B cell (primary cell): ENCODE data around the gene AGAP1. TPM values are rescaled to one million over a fixed set of nuclear protein-coding genes. Genes with fewer than 3 reads are reported as not detected.

Source experiments
- ATAC-seq: fragments of 200-7000 bp; cut with Tn5 transposase; one replicate; pipeline ENCODE4 v1.10.0; 2021; ENCODE audit warnings: low read depth, mild to moderate bottlenecking, moderate number of reproducible peaks, moderate library complexity
- CTCF ChIA-PET: fragments of 350-600 bp; sonication (Branson Sonifier 250); formaldehyde crosslinking; loops from one replicate; lab custom pipeline; 2021; ENCODE audit warnings: antibody characterized with exemption, inconsistent platforms; lab: Charles Lee
- POLR2A ChIA-PET: fragments of 350-600 bp; sonication (Branson Sonifier 250); formaldehyde crosslinking; loops from one replicate; lab custom pipeline; 2021; ENCODE audit warnings: antibody characterized with exemption; lab: Charles Lee
- DNase-seq: peaks from one replicate; pipeline ENCODE4 v3.0.0; 2013
- H2AFZ ChIP-seq: 2 replicates; pipeline ENCODE4 v1.6.1; 2012; ENCODE audit warnings: mild to moderate bottlenecking, low read depth, low read length; ENCODE audit not compliant: insufficient read depth, poor library complexity, severe bottlenecking
- H3K27ac ChIP-seq, 2 donors: 1 replicate in 1 of 2; 2 replicates in 1 of 2; pipeline ENCODE4 v1.5.1; 2012 to 2013; ENCODE audit warnings: low read length in 2 of 2, mild to moderate bottlenecking in 2 of 2, moderate library complexity in 1 of 2
- H3K27me3 ChIP-seq, 4 experiments: fragments of 200-600 bp in 1 of 4; sonication (generic) in 1 of 4; replicated peaks in 1 of 4; 1 replicate in 2 of 4; 2 replicates in 2 of 4; pipeline versions ENCODE4 v1.6.1 to v1.7.0; 2013 to 2016; ENCODE audit warnings: low read length in 3 of 4, mild to moderate bottlenecking in 2 of 4, mixed read lengths in 1 of 4, moderate library complexity in 1 of 4; ENCODE audit not compliant: insufficient read depth in 4 of 4, control insufficient read depth in 3 of 4; ENCODE audit errors: control extremely low read depth in 1 of 4
- H3K36me3 ChIP-seq, 2 experiments: replicated peaks in 1 of 2; 1 replicate in 1 of 2; 2 replicates in 1 of 2; pipeline versions ENCODE4 v1.6.1 to v1.7.1; 2013; ENCODE audit warnings: low read length in 1 of 2; ENCODE audit not compliant: insufficient read depth in 2 of 2, control insufficient read depth in 1 of 2; ENCODE audit errors: control extremely low read depth in 1 of 2, extremely low read depth in 1 of 2
- H3K4me1 ChIP-seq, 2 donors: fragments of 200-600 bp in 1 of 2; sonication (generic) in 1 of 2; 1 replicate in 1 of 2; 2 replicates in 1 of 2; pipeline versions ENCODE4 v1.5.1 to v1.6.1; 2013 to 2017; ENCODE audit warnings: low read length in 2 of 2; ENCODE audit not compliant: control insufficient read depth in 2 of 2, insufficient read depth in 2 of 2
- H3K4me2 ChIP-seq: replicated peaks from 2 replicates; pipeline ENCODE3; 2012; ENCODE audit warnings: mild to moderate bottlenecking, low read depth, low read length; ENCODE audit not compliant: poor library complexity, severe bottlenecking
- H3K4me3 ChIP-seq, 5 experiments: fragments of 200-600 bp in 1 of 5; sonication (generic) in 1 of 5; 1 replicate in 3 of 5; 2 replicates in 2 of 5; pipeline versions ENCODE4 v1.5.1 to v1.7.0; 2011 to 2016; ENCODE audit warnings: low read length in 4 of 5, mild to moderate bottlenecking in 4 of 5, low read depth in 2 of 5, control low read depth in 1 of 5, moderate library complexity in 1 of 5; ENCODE audit not compliant: insufficient read depth in 1 of 5; ENCODE audit errors: control extremely low read depth in 1 of 5, extremely low read depth in 1 of 5
- H3K79me2 ChIP-seq: fragments of 200-600 bp; sonication (generic); one replicate; pipeline ENCODE4 v1.6.0; 2016; ENCODE audit warnings: low read length; ENCODE audit not compliant: control insufficient read depth, insufficient read depth
- H3K9ac ChIP-seq: fragments of 200-600 bp; sonication (generic); 2 replicates; pipeline ENCODE4 v1.6.1; 2017; ENCODE audit warnings: mild to moderate bottlenecking, low read length, moderate library complexity
- H3K9me3 ChIP-seq, 3 donors: one replicate each; pipeline versions ENCODE4 v1.6.1 to v1.7.1; 2013; ENCODE audit warnings: low read length in 2 of 3; ENCODE audit not compliant: control insufficient read depth in 2 of 3, insufficient read depth in 1 of 3; ENCODE audit errors: control extremely low read depth in 1 of 3
- H4K20me1 ChIP-seq: 2 replicates; pipeline ENCODE4 v1.6.0; 2012; ENCODE audit warnings: mild to moderate bottlenecking, low read length; ENCODE audit not compliant: insufficient read depth, control insufficient read depth, poor library complexity, severe bottlenecking
- H3K27ac Mint-ChIP-seq: one replicate; pipeline ENCODE4 v1.8.0; 2021; ENCODE audit warnings: mixed read lengths
- H3K27me3 Mint-ChIP-seq: one replicate; pipeline ENCODE4 v1.8.0; 2021; ENCODE audit warnings: mixed read lengths
- H3K4me1 Mint-ChIP-seq: one replicate; pipeline ENCODE4 v1.8.0; 2021; ENCODE audit warnings: mixed read lengths
- H3K4me3 Mint-ChIP-seq: one replicate; pipeline ENCODE4 v1.8.0; 2021; ENCODE audit warnings: mixed read lengths
- H3K9me3 Mint-ChIP-seq: one replicate; pipeline ENCODE4 v1.8.0; 2022; ENCODE audit warnings: mixed read lengths; ENCODE audit not compliant: insufficient read depth
- EZH2 ChIP-seq: IDR thresholded peaks from 2 replicates; pipeline ENCODE4 v1.6.1; 2012; ENCODE audit warnings: borderline replicate concordance, low read depth, mild to moderate bottlenecking, moderate library complexity, low read length; ENCODE audit not compliant: insufficient read depth, poor library complexity, severe bottlenecking
- WGBS: methylation state at CpG from one replicate; pipeline ENCODE4 v1.1.5; 2013; ENCODE audit warnings: missing lambda C conversion rate; ENCODE audit not compliant: insufficient coverage; 5-methylcytosine and 5-hydroxymethylcytosine counted together
- intact Hi-C: fragments of 100-400 bp; cut with micrococcal nuclease; formaldehyde crosslinking; loops from one replicate; pipeline ENCODE4 v1.10.0; 2022
- polyA plus RNA-seq: library from polyadenylated mRNA; depleted of rRNA; stranded (reverse); fragments of >200 nt; gene quantifications from 2 replicates; pipeline ENCODE4 v1.2.3, GENCODE V29; 2012
- total RNA-seq, 2 donors: library from RNA; stranded (reverse); fragments of 120-200 nt in 1 of 2; gene quantifications; 1 replicate in 1 of 2; 2 replicates in 1 of 2; pipeline versions ENCODE4 v1.2.3 to v1.2.4, GENCODE V29; 2013 to 2022
- TF ChIP-seq, protein P1 (sequence below): fragments of 200-600 bp; IDR thresholded peaks from one replicate; pipeline ENCODE4 v1.8.0; 2022; ENCODE audit warnings: antibody characterized with exemption, mild to moderate bottlenecking

AGAP1 gene
- total and polyA plus RNA-seq, 2 donors (not counting 1 experiment from before 2014, with no cell fraction given): 0.01 TPM; not detected in 1

DNA sequence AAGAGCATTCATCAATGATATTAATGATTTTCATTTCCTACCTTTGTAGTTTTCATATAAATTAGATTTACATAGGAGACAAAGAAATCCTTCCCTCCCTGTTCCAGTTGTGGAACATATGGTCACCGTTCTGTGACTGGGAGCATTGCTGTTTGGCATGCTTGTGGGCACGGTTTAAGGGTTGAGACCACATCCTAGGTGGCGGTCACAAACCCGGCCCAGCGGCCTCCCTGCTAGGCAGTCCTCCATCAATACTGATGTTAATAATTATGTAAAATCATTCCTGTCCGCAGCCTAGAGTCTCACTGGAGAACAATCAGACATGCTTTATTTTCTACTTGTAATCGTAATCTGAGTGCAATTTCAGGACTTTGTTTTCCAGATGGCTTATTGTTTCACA, 117.9 kb downstream of the AGAP1 start:
- Histone ChIP-seq H2AFZ (no peak overlapping the region), H3K9ac (no peak overlapping the region), H4K20me1 (no peaks in the 10 kb centered on the region), H3K4me3 (no peak overlapping the region), H3K36me3 (no peaks in the 10 kb centered on the region), H3K27ac (no peak overlapping the region), H3K4me2 (no peak overlapping the region), H3K79me2 (no peaks in the 10 kb centered on the region), H3K27me3 (no peaks in the 10 kb centered on the region), H3K9me3 (peaks cover 0 to 11% (median 0%) of the 10 kb centered on the region in 3 donors), H3K4me1 (no peaks in the 10 kb centered on the region)
- ChIA-PET POLR2A (no interaction called here), CTCF (no interaction called here)
- H3K4me1 Mint-ChIP-seq: peaks cover 4% of the 10 kb centered on the region
- no peak overlapping the region for H3K4me3 Mint-ChIP-seq
- TF ChIP-seq EZH2: no peak
- TF ChIP-seq, protein P1, sequence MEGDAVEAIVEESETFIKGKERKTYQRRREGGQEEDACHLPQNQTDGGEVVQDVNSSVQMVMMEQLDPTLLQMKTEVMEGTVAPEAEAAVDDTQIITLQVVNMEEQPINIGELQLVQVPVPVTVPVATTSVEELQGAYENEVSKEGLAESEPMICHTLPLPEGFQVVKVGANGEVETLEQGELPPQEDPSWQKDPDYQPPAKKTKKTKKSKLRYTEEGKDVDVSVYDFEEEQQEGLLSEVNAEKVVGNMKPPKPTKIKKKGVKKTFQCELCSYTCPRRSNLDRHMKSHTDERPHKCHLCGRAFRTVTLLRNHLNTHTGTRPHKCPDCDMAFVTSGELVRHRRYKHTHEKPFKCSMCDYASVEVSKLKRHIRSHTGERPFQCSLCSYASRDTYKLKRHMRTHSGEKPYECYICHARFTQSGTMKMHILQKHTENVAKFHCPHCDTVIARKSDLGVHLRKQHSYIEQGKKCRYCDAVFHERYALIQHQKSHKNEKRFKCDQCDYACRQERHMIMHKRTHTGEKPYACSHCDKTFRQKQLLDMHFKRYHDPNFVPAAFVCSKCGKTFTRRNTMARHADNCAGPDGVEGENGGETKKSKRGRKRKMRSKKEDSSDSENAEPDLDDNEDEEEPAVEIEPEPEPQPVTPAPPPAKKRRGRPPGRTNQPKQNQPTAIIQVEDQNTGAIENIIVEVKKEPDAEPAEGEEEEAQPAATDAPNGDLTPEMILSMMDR: no peak
- intact Hi-C loops: no loop called here
- H3K9me3 Mint-ChIP-seq: peaks cover 5% of the 10 kb centered on the region
- H3K27me3 Mint-ChIP-seq: peaks cover 11% of the 10 kb centered on the region
- H3K27ac Mint-ChIP-seq: no peak overlapping the region
- ATAC-seq: no peak
- 88% methylated on average over 1 of the region's 7 CpGs for WGBS
- DNase-seq: no peak

- Histone ChIP-seq H3K9ac (no peak overlapping the region), H3K27ac (no peak overlapping the region), H3K79me2 (no peaks in the 10 kb centered on the region), H2AFZ (no peak overlapping the region), H3K27me3 (no peaks in the 10 kb centered on the region), H3K36me3 (no peaks in the 10 kb centered on the region), H3K4me3 (no peak overlapping the region), H3K4me2 (no peak overlapping the region), H3K9me3 (peaks cover 0 to 10% (median 0%) of the 10 kb centered on the region in 3 donors), H3K4me1 (no peaks in the 10 kb centered on the region), H4K20me1 (no peaks in the 10 kb centered on the region)
- no peak overlapping the region for H3K27ac Mint-ChIP-seq
- no peak for ATAC-seq
- POLR2A ChIA-PET: no interaction called here
- intact Hi-C loops: no loop called here
- peaks cover 11% of the 10 kb centered on the region for H3K27me3 Mint-ChIP-seq
- 95% methylated on average over 14 of the region's 15 CpGs for WGBS
- CTCF ChIA-PET: no interaction called here
- H3K9me3 Mint-ChIP-seq: peaks cover 5% of the 10 kb centered on the region
- TF ChIP-seq, protein P1: no peak
- TF ChIP-seq EZH2: no peak
- H3K4me1 Mint-ChIP-seq: peaks cover 4% of the 10 kb centered on the region
- no peak for DNase-seq
- H3K4me3 Mint-ChIP-seq: no peak overlapping the region
Observed at GRCh38 chr2:235612181-235612950, 118.5 kb downstream of the AGAP1 start.
